ENCODE results near the gene ANTXR2.

Gene ANTXR2

DNA sequence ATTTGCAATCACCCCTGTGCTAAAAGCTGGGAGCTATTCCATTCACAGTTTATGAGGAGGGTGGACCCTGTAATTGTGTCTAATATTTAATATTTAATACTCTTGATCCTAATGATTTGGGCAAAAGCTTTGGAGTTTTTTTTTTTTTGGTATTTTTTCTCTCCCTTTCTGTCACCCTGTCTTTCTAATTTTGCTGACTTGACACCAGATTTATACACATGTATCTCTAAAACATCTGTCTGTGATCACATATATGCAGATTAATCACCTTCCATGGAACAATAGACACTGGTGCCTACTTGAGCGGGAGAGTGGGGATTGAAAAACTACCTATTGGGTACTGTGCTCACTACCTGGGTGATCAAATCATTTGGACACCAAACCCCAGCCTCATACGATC lies 18.7 kb upstream of the ANTXR2 start:
- no peak for DNase-seq

DNA sequence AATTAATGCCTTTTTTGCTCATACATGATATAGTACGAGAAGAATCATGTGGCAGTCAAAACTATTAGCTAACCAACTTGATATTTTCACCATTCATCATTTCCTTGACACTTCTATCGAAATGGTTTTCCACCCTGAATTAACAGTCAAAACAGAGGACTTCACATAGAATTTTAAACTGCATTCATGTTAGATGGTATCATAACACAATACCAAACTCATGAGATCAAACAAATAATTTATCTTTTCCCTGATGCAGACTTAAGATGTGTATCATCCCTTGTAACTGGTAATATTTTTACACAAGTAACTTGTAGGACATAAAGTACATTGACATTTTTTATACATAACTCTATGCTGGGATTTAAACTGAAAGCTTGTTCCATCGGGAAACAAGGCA lies 18.2 kb upstream of the ANTXR2 start:
- DNase-seq, result no peak

DNA sequence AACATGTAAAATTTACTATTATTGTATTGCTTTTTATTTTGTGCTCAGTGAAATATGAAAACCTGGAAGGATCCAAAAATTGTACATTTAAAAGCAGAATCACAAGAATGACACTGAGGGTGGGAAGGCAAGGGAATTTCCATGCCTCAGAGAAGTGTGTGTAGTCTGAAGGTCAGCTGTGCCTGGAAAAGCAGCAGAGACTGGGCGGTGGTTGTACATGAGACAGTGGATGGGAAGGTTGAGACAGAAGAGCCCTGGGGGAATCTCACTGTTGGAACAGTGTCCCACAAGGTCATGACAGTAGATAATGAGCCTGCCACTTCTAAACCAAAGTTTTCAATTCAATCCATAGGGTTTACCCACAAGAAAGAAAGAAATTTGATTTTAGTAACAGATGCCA lies 17.1 kb upstream of the ANTXR2 start:
- DNase-seq, result no peak

DNA sequence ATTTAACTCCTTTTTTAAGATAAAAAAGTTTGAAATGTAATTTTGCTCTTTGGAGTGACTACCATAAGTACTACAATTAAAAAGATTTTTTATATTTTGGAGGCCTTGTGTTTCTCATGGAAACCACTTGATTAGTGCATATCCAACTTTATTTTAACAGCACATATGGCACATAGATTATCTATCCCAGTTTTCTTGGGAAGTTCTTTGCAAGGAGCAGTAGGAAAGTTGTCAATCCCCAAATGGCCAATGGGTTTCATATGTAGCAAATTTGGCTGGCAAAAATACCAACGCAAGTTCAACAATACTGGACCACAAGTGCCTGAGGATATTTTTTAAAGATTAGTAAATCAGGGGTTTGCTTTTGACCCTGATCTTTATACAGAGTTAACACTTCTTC lies 15.4 kb upstream of the ANTXR2 start:
- DNase-seq, result no peak

DNA sequence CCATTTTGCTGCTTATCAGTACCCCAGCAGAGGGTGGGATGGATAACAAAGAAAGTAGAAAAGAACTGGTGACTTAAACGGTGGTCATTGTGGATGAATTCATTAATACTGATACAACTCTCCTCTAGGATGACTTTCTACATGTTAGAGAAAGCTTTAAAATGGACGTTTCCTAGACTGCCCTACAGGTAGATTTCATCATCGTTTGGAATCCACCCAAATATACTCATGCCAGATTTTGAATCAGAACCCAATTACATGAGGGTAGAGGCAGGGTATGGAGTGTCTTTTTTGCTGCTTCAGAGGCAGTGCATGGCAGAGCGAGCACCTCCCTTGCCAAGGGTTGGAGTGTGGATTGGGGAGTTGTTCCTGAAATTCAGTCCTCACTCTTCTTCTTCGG lies 13.3 kb upstream of the ANTXR2 start:
- no peak for DNase-seq

DNA sequence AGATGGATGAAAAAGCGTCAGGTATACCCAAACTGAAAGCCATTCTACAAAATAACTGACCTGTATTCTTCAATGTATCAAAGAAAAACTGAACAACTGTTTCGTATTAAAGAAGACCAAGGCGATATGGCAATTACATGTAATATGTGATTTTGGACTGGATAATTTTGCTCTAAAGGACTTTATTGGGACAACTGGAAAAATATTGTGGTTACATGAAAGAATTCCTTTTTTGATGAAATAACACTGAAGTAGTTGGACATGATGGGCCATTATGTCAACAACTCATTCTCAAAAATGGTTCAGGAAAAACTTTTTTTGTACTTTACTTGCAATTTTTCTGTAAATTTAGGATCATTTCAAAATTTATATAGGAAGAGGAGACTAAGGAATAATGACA lies 12.1 kb upstream of the ANTXR2 start:
- no peak for DNase-seq

DNA sequence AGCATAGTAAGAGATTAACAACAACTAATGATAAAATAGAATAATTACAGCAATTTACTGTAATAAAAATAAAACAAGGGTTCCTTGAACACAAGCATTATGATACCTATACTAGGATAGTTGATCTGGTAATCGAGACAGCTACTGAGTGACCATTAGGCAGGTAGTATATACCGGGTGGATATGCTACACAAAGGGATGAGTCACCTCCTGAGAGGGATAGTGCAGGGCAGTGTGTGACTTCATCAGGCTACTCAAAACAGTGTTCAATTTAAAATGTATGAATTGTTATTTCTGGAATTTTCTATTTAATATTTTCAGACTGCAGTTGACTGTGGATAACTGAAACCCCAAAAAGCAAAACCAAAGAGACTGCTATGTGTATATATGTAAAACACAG lies 9.7 kb upstream of the ANTXR2 start:
- no peak for DNase-seq

DNA sequence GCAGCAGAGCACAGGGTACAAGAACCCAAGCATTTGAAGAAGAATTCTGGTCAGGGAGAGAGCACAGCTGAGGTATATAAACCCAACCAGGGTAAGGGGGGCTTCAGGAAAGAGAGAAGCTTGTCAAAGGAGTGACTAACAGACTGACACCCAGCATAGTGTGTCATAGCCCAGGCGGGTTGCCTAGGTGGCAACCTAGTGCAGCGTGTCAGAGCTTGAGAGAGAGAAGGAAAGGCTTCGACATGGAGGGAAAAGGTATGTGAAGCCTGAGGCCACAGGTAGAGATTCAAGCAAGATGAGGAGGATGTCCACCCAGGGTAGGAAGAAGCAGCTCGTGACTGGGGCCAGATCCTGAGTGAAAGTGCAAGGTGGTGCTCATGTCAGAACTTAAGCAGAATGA lies 8.5 kb upstream of the ANTXR2 start:
- no peak for DNase-seq

DNA sequence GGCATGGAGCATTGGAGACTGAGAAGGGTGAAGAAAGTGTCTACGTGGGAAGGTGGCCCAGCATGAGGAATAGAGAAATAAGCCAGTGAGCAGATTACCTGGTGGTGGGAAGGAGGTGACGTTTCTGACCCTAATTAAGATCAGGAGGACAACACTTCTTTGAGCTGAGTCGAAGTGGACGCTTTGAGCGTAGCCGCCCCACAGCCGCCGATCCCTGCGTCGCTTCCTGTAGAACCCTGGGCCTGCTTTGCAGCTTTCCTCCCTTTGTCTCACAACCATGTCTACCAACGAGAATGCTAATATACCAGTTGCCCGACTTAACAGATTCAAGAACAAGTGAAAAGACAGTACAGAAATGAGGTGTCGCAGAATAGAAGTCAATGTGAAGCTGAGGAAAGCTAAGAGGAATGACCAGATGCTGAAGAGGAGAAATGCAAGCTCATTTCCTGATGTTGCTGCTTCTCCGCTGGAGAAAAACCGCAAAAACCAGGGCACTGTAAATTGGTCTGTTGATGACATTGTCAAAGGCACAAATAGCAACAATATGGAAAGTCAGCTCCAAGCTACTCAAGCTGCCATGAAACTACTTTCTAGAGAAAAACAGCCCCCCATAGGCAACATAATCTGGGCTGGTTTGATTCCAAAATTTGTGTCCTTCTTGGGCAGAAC lies 6.4 kb upstream of the ANTXR2 start:
- DNase-seq, result no peak

DNA sequence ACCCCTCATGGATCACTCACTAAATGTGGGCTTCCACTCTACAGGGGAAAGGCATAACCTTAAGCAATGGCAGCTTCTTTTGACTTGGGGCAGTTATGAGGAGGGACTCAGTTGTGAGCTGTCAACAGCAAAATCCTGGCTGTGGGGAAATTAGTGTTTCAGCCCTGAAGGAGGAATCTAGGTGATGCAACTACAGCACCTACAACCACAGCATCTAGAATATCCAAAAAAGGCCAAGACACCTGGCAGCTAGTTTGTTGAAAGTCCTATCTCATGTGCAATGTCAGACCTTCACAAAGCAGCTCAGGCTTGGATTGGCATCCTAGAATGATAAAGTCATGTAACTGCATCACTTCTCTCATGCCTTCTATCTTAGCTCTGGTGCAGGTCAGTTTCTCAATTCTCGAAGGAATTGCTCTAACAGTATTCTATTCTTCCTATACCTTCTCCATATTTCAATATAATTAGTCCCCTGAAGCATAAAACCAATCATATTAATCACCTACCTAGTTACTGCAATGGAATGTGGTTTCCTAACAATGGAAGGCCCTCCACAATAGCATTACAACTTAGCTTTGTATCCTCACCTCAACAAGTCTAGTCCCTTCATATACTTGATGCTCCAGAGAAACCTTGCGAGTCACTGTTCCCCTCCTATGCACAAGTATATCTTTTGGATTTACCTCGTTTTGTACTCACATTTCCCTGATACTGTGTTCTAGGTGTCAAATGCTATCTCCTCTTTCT lies 5.5 kb upstream of the ANTXR2 start:
- no peak for DNase-seq

DNA sequence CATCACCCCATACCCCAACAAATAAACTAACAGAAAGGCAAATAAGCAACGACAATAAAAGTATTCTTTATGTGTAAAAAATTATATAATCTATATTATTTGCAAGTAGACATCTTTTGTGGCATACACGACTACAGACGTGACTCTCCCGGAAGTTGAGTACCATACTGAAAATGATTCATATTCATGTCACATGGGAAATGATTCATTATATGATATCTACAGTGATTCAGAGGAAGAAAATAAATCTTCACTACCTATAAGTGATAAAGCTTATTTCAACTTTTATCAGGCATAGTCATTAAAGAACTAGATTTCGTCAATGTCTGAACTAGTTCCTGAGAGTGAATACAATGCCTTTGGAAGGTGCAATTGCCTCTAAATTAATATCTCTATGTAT lies 4.6 kb upstream of the ANTXR2 start:
- no peak for DNase-seq

DNA sequence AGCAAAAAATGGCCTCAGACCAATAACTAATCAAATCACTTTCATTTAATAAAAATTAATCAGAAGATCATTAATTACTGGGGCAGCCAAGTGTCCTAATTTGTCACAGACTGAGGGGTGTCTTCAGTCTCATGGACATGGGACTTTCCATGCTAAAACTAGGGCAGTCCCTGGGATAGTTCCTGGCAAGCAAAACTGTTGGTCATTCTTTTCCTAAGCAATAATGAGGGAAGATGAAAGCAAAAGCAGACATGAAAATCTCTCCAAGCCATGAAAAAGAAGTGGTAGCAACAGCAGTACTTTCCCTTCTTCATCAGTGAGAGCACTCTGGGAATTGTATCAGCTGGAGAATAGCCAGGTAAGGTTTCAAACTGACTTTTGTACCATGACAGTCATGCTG lies 3.7 kb upstream of the ANTXR2 start:
- DNase-seq, result no peak

DNA sequence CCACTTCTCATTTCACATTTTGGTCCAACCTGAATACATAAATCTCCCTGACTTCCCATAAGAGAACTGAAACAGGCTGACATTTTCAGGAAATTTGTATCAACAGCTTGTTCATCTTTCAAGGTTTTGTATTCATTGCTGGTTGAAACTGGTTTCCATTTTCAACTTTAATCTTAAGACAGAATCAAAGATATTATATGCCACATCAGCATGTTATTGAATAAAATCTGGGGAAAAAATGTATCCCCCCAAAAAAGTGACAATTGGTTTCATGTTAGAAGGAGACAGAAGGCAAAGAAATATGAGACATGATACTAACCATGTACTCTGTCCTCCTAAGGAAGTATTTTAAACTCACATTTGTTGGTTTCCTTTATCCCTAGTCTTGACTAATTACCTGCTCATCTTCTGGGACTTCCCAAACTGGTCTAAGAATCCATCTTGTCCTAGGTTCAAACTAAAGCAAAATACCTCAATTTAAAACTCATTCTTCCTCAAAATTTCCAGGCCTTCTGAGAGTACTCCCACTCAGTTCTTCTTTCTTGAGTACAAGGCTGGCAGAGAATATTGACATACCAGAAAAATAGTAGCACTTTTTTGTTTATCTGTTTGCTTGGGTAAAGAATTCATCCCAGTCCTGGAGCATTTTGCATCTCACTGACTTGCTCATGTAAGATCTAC lies 3.1 kb upstream of the ANTXR2 start:
- no peak for DNase-seq

DNA sequence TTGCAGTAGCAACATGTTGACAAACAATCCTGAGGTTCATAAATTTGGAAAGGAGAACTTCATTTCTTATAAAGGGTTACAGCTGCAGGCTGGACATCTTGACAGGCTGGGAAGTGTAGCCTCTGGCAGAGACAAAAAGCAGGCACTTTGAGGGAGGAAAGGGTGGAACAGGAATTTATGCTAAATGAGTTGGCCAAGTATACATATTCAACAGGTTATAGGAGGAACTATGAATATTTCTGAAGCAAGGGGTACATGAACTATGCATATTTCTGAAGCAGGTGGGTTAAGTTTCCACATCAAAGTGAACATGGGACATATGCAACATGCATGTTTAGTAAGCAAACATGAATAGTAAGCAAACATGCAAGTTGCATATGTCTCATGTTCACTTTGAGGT lies 1.6 kb upstream of the ANTXR2 start:
- DNase-seq, result no peak

DNA sequence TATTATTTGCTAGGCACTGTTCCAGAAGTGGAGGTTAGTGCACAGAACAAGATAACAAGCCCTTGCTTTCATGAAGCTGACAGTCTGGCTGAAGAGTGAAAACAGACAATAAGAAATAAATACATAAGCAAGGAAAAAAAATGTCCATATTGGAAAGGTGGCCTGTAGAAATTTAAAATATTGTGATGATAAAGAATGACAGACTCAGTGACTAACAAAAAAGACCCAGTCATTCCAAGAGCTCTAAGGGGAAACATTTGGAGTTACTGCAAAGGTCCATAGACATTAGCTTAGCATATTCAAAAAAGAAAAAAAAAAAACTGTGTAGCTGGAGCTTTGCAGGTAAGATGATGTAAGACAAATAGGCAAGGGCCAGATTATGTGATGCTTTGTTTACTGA lies 1.0 kb upstream of the ANTXR2 start:
- DNase-seq, result no peak

DNA sequence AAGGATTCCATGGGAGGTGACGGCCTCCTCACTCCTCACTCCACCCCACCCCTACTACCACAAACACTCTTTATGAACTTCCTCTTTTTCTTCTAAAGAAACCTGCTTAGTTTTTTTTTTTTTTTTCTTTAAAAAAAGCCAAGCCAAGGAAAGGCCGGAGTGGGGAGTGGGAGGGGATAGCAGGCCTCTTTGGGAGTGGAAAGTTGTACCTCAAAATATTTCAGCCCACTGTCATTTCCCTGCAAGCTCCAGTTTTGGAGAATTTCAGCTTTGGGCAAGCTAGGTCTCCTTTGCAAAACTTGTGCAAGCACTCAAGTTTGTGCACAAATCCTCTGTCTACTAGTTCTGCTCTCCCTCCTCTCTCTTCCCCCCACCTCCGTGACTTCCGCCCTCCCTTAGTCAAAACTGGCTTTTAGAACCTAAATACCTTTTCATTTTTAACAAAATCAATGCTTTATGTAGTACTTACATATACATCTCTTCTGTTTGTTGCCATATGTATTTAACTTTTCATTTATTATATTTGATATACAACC lies 512 bp upstream of the ANTXR2 start:
- no peak for DNase-seq

DNA sequence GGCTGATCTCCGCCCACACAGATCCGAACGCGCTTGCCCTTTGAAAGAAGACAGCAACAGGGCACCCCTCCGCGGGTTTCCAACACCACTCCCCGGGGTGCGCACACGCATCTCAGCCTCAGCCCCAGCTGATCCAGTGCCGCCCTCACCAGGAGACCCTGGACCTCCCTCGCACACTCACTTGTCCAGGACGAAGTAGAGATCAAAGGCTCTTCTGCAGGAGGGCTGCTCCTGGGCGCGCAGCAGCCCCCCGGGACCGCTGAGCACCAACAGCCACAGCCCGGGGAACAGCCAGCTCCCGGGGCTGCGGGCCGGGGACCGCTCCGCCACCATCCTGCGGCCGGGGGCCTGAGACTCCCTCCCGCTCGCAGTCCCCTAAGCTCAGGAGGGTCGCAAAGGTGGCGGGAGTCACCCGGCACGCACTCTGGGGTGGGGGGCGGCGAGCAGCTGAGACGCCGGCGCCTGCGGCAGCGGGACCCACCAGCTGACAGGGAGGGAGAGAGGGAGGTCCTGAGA lies 743 bp downstream of the ANTXR2 start:
- DNase-seq, result peak in 3 of 4 experiments; percentile 8 to 46 (median 12)

DNA sequence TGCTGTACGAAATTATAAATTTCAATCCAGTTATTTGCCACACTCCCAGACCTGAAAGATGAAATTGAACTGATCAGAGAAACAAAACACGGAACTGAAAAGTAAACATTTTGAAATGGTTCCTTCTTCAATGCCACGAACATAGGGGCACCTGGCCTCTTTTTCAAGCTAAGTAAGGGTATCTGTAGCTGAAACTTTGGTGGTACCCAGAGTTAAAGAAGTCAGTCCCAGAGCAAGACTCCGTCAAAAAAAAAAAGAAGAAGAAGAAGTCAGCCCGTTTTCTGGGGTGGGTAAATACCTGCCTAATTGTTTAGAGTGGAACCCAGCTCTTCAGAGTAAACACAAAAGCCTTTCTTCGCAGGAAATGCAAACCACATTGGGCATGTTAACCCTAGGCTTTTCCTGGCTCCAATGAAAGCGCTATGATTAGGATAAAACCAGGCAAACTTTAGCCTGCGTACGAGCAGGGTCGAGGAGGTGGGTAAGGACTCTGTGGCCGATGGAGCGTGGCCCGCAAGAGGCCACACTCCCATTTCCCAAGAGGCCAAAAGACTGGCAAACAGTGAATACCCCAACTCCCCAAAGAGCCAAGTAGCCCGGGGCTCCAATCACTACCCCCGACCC lies 1.3 kb downstream of the ANTXR2 start:
- no peak for DNase-seq

DNA sequence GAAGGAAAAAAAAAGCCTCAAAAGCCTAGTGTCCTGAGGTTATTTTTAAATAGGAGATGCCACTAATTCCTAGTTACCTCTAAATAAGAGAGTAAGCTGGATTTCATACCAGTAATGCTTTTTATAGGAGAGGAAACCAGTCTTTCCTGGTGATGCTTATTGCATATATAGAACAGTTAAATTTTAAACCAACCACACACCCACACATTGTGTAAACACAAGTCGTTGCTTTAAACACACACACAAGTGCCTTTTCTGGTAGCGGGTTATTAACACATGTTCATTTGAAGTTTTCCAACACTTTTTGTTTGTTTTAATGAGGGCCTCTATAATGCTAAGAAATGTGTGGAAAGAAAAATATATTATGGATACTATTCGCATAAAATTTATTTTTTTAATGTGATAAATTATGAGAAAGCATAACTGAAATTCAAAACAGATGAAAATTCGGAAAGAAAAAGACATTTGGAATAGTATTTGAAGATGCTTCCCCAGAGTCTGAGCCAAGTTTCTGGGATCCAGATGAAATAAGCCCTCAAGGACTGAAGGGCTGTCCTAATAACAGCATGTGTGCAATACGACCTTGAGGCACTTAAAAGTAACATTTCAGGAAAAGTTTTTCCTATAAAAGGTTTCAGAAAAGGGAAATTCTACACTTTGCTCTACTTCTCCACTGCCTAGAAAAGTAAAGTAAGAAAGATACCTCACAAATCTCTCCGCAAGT lies 2.0 kb downstream of the ANTXR2 start:
- DNase-seq, result no peak

DNA sequence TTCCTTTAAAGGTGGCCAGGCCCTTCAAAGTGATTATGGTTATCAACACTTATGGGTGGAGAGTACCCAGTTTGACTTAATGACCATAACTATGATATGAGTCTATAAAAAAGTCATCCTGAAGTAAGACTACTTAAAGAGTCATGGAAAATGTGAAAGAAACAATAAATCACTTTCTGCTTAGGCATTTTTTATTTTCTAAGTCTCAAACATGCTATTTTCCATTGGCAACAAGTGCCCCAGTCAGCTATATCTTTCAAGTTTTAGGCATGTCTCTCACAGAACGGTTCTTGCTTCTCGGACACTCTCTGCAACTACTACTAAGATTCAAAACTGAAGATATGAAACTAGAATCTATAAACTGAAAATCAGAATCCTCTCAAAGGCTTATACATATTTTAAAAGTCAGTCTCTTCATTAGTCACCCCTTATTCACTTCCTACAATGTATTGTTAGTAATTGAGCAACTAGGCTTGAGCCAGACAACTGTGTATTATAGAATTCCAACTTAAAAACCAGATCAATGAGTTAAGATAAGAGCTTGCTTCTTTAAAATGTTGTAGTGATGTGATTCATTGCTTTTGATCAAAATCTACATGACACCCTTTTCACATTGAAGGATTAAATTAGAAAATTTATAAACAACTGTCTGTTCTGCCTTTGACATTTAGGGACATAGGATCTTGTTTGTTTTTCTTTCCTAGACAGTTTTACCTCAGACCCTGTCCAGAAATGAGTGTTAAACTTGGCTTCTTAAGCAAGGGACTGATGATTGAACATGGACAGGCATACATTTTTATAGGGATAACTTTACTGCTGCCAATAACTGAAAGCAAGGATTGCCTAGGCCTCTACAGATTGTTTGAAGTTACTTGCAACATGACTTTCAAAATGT lies 2.9 kb downstream of the ANTXR2 start:
- no peak for DNase-seq

DNA sequence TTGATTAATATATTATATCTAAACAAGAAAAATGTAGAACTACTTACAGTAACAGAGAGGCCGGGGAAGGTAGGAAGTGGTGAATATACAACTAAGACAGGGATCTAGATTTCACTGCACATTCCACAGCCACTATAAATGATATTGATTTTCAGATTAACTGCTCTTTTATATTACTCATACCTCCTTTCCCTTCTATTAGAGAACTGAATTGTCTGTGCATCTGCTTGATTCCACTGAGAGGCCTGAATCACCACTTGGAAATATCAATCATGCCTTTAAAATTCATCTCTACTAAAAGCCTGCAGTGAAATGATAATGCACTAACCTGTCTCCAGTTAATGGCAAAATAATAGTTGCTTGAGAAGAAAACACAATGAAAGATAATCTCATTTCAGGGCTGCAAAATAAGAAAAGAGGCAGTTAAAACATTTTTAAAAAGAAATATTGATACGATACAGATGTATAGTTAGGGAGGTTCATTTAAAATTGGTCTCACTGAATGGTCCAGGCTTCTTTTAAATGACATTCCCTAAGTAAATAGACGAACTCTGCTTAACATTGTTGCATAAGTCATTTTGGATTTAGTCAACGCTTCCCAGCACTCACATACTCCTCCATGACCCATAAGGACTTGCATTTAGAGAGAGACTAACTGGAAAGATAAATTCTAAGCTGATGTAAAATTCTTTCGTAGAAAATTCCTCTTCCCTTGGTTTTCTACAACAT lies 3.8 kb downstream of the ANTXR2 start:
- DNase-seq, result no peak

All from activated naive CD4-positive, alpha-beta T cell (primary cell).